GM18511 (cell line): ENCODE data around the gene HMGA1.

ENCODE experiments used
- ATAC-seq: cut with Tn5 transposase; IDR thresholded peaks from one replicate; pipeline ENCODE4 v1.9.1; 2021; ENCODE audit warnings: mild to moderate bottlenecking, moderate library complexity; ENCODE audit not compliant: unreplicated experiment

HMGA1 gene

GRCh38 chr6:34236443-34237315 is at the start of gene HMGA1:
HMGA1 (plus strand) TSS chr6:34236873; CDS start chr6:34240781, 3,908 bp downstream.
- peak; percentile 77 for ATAC-seq

- ATAC-seq, result no peak
Observed at GRCh38 chr6:34189806-34190503, 46.7 kb upstream of the HMGA1 start.

- ATAC-seq, result no peak
Observed at GRCh38 chr6:34190504-34191122, 46.1 kb upstream of the HMGA1 start.

GRCh38 chr6:34194772-34195171 is 41.9 kb upstream of the HMGA1 start:
- no peak for ATAC-seq

GRCh38 chr6:34195726-34196115 is 41.0 kb upstream of the HMGA1 start:
- ATAC-seq, result no peak

GRCh38 chr6:34196116-34196832 is 40.4 kb upstream of the HMGA1 start:
- ATAC-seq, result peak; percentile 61

GRCh38 chr6:34196833-34197195 is 39.9 kb upstream of the HMGA1 start:
- no peak for ATAC-seq

- ATAC-seq, result no peak
Observed at GRCh38 chr6:34200340-34200971, 36.2 kb upstream of the HMGA1 start.

- no peak for ATAC-seq
Observed at GRCh38 chr6:34201455-34202107, 35.1 kb upstream of the HMGA1 start.

- ATAC-seq, result no peak
Observed at GRCh38 chr6:34202329-34203201, 34.1 kb upstream of the HMGA1 start.

- no peak for ATAC-seq
Observed at GRCh38 chr6:34204693-34205092, 32.0 kb upstream of the HMGA1 start.

- ATAC-seq, result no peak
Observed at GRCh38 chr6:34205466-34205865, 31.2 kb upstream of the HMGA1 start.

GRCh38 chr6:34205916-34206315 is 30.8 kb upstream of the HMGA1 start:
- no peak for ATAC-seq

- ATAC-seq, result no peak
Observed at GRCh38 chr6:34206726-34207125, 29.9 kb upstream of the HMGA1 start.

GRCh38 chr6:34207695-34208443 is 28.8 kb upstream of the HMGA1 start:
- ATAC-seq, result no peak

GRCh38 chr6:34213772-34214171 is 22.9 kb upstream of the HMGA1 start:
- ATAC-seq, result no peak

- no peak for ATAC-seq
Observed at GRCh38 chr6:34218691-34219090, 18.0 kb upstream of the HMGA1 start.

- ATAC-seq, result peak; percentile 30
Observed at GRCh38 chr6:34223381-34223955, 13.2 kb upstream of the HMGA1 start.
